ENCODE measurements around the gene GAMT. TPM values are rescaled to one million over a fixed set of nuclear protein-coding genes. Genes with fewer than 3 reads are reported as not detected.
A peak's percentile ranks its signal among the peaks of the same experiment; 100 is the strongest.

GAMT gene
- total and polyA plus RNA-seq, 2 of the 13 experiments (the other 11 are each of a cell fraction or from before 2014, with no cell fraction given): 115 to 124 TPM

- TF ChIP-seq REST (IDR thresholded peaks at IDR 0.05; ENCODE audit: borderline replicate concordance in 1 of 2, low read depth in 1 of 2, low read length in 2 of 2): no peak
- peak; percentile 50; the same call in 1 of the 2 replicates for TF ChIP-seq TFDP1 (CRISPR knock-in tag; IDR thresholded peaks at IDR 0.05; ENCODE audit: borderline replicate concordance)
- TF ChIP-seq ZNF619 (CRISPR knock-in tag; IDR thresholded peaks at IDR 0.05): no peak
- TF ChIP-seq YEATS4 (CRISPR knock-in tag; IDR thresholded peaks at IDR 0.05; ENCODE audit: borderline replicate concordance): peak; percentile 60; the same call in 1 of the 2 replicates
- TF ChIP-seq CEBPG (CRISPR knock-in tag; IDR thresholded peaks at IDR 0.05): no peak
- TF ChIP-seq TGIF2 (CRISPR knock-in tag; IDR thresholded peaks at IDR 0.05): no peak
- no peak for TF ChIP-seq EHMT2 (IDR thresholded peaks at IDR 0.05; ENCODE audit: borderline replicate concordance, low read depth, low read length)
- TF ChIP-seq ZBTB2 (CRISPR knock-in tag; IDR thresholded peaks at IDR 0.05; ENCODE audit: low read depth): no peak; the same call in 1 of the 2 replicates
- peak; percentile 34; the same call in 1 of the 2 replicates for TF ChIP-seq TAF1 (CRISPR knock-in tag; IDR thresholded peaks at IDR 0.05)
- no peak for TF ChIP-seq ZNF256 (CRISPR knock-in tag; conservative IDR thresholded peaks at IDR 0.05)
- TF ChIP-seq NR1H2 (CRISPR knock-in tag; IDR thresholded peaks at IDR 0.05; ENCODE audit: borderline replicate concordance, low read depth): no peak
- TF ChIP-seq ZNF510 (CRISPR knock-in tag; IDR thresholded peaks at IDR 0.05; ENCODE audit: low read depth): no peak
- no peak for TF ChIP-seq ZNF34 (CRISPR knock-in tag; IDR thresholded peaks at IDR 0.05; ENCODE audit: borderline replicate concordance)
- no peak for TF ChIP-seq MIER3 (CRISPR knock-in tag; IDR thresholded peaks at IDR 0.05; ENCODE audit: borderline replicate concordance)
- TF ChIP-seq ZFAT (CRISPR knock-in tag; conservative IDR thresholded peaks at IDR 0.05): no peak
- no peak for TF ChIP-seq ZNF382 (CRISPR knock-in tag; IDR thresholded peaks at IDR 0.05; ENCODE audit: borderline replicate concordance)
- no peak for TF ChIP-seq BCLAF1 (IDR thresholded peaks at IDR 0.05)
- TF ChIP-seq ETV6 (CRISPR knock-in tag; conservative IDR thresholded peaks at IDR 0.05): no peak
Observed at GRCh38 chr19:1408300-1409203, 7.2 kb upstream of the GAMT start (continued).

Data from HepG2 (cell line).